Measurements from ENCODE around the gene APLP2. TPM values are rescaled to one million over a fixed set of nuclear protein-coding genes. Genes with fewer than 3 reads are reported as not detected.

APLP2 gene
- polyA plus RNA-seq, 3 donors: 486 to 622 (median 591) TPM

- H3K4me1 Mint-ChIP-seq: peaks cover 53% of the 10 kb centered on the region
Observed at GRCh38 chr11:130146796-130147195, 77.1 kb downstream of the APLP2 start.

GRCh38 chr11:130148796-130149326 lies 79.2 kb downstream of the APLP2 start:
- Histone ChIP-seq H3K4me3 (replicated peaks in 1 of 3; ENCODE audit: low read depth in 2 of 3, low read length in 3 of 3) (no peak overlapping the region), H3K79me2 (ENCODE audit: insufficient read depth, low read length) (peaks cover 22% of the 10 kb centered on the region), H2AFZ (ENCODE audit: insufficient read depth, low read depth, low read length, poor library complexity, severe bottlenecking) (no peak overlapping the region), H3K9me3 (replicated peaks in 1 of 2; ENCODE audit: control insufficient read depth in 1 of 2, insufficient read depth in 1 of 2, low read length in 2 of 2) (no peaks in the 10 kb centered on the region), H3K36me3 (replicated peaks in 1 of 2; ENCODE audit: control insufficient read depth in 1 of 2, insufficient read depth in 2 of 2, low read length in 2 of 2) (peaks cover 21 to 41% of the 10 kb centered on the region in 2 donors), H3K4me2 (replicated peaks; ENCODE audit: extremely low read depth, low read length, poor library complexity, severe bottlenecking) (no peak overlapping the region), H3K27ac (ENCODE audit: low read depth in 1 of 2, low read length in 2 of 2) (peak overlapping the region in 1 of 2 donors; percentile 54), H3K27me3 (ENCODE audit: control insufficient read depth in 2 of 2, insufficient read depth in 2 of 2, low read length in 2 of 2) (no peaks in the 10 kb centered on the region), H4K20me1 (ENCODE audit: insufficient read depth, low read length) (peaks cover 18% of the 10 kb centered on the region), H3K9ac (ENCODE audit: insufficient read depth, low read length, poor library complexity, severe bottlenecking) (no peak overlapping the region), H3K4me1 (ENCODE audit: control insufficient read depth in 1 of 2, insufficient read depth in 2 of 2, low read length in 2 of 2) (peaks cover 48 to 49% of the 10 kb centered on the region in 2 donors)
- H3K4me3 Mint-ChIP-seq: no peak overlapping the region
- intact Hi-C loops (cut with micrococcal nuclease): no loop called here
- H3K9me3 Mint-ChIP-seq: no peaks in the 10 kb centered on the region
- H3K27me3 Mint-ChIP-seq (ENCODE audit: low read depth in 3 of 3): peaks cover 0 to 2% (median 0%) of the 10 kb centered on the region in 3 donors
- no CpG with 5 or more reads among the region's 12 CpGs for WGBS (ENCODE audit: insufficient coverage)
- no peak for DNase-seq
- peaks cover 40 to 56% of the 10 kb centered on the region in 2 donors for H3K36me3 Mint-ChIP-seq
- no peak for TF ChIP-seq CTCF (IDR thresholded peaks at IDR 0.05)
- peaks cover 59% of the 10 kb centered on the region for H3K4me1 Mint-ChIP-seq
- H3K27ac Mint-ChIP-seq: peak overlapping the region in 3 of 7 donors; percentile 31 to 68 (median 66)

More at GRCh38 chr11:130146796-130147195, 77.1 kb downstream of the APLP2 start:
- Histone ChIP-seq H3K27me3 (ENCODE audit: control insufficient read depth in 2 of 2, insufficient read depth in 2 of 2, low read length in 2 of 2) (no peaks in the 10 kb centered on the region), H3K27ac (ENCODE audit: low read depth in 1 of 2, low read length in 2 of 2) (peak overlapping the region; percentile 91 to 92), H3K79me2 (ENCODE audit: insufficient read depth, low read length) (peaks cover 42% of the 10 kb centered on the region), H3K9me3 (replicated peaks in 1 of 2; ENCODE audit: control insufficient read depth in 1 of 2, insufficient read depth in 1 of 2, low read length in 2 of 2) (no peaks in the 10 kb centered on the region), H3K9ac (ENCODE audit: insufficient read depth, low read length, poor library complexity, severe bottlenecking) (peak overlapping the region; percentile 50), H4K20me1 (ENCODE audit: insufficient read depth, low read length) (peaks cover 36% of the 10 kb centered on the region), H3K36me3 (replicated peaks in 1 of 2; ENCODE audit: control insufficient read depth in 1 of 2, insufficient read depth in 2 of 2, low read length in 2 of 2) (peaks cover 42 to 61% of the 10 kb centered on the region in 2 donors), H3K4me3 (replicated peaks in 1 of 3; ENCODE audit: low read depth in 2 of 3, low read length in 3 of 3) (peak overlapping the region in 1 of 3 experiments; percentile 44), H3K4me1 (ENCODE audit: control insufficient read depth in 1 of 2, insufficient read depth in 2 of 2, low read length in 2 of 2) (peaks cover 40 to 45% of the 10 kb centered on the region in 2 donors), H3K4me2 (replicated peaks; ENCODE audit: extremely low read depth, low read length, poor library complexity, severe bottlenecking) (peak overlapping the region; percentile 41), H2AFZ (ENCODE audit: insufficient read depth, low read depth, low read length, poor library complexity, severe bottlenecking) (no peak overlapping the region)
- intact Hi-C loops (cut with micrococcal nuclease): no loop called here
- Mint-ChIP-seq H3K27me3 (ENCODE audit: low read depth in 3 of 3) (peaks cover 0 to 2% (median 0%) of the 10 kb centered on the region in 3 donors), H3K36me3 (peaks cover 60 to 77% of the 10 kb centered on the region in 2 donors), H3K27ac (peak overlapping the region; percentile 89 to 98 (median 96)), H3K4me3 (peak overlapping the region in 1 of 2 donors; percentile 60), H3K9me3 (no peaks in the 10 kb centered on the region)
- DNase-seq: peak; percentile 95 to 97 (median 96)
- no peak for TF ChIP-seq CTCF (IDR thresholded peaks at IDR 0.05)
- WGBS (ENCODE audit: insufficient coverage): 0% methylated on average over 5 of the region's 5 CpGs
